A549 treated with Mapracorat at 1 μM for 4 hours (cell line): Measurements from ENCODE around the gene HBG1. TPM values are rescaled to one million over a fixed set of nuclear protein-coding genes. Genes with fewer than 3 reads are reported as not detected.

Experiments used
- total RNA-seq: library from RNA; stranded (reverse); fragments of 200-300 nt; extraction: Qiagen RNA extraction; gene quantifications from 5 replicates; pipeline ENCODE4 v1.2.3, GENCODE V29; 2022

The HBG1 gene
- total RNA-seq = not detected in 5 replicates

GRCh38 chr11:5249807-5250396 is at the start of gene HBG1:
Gene HBG1, minus strand, starts transcription at chr11:5249857. Its CDS starts 53 bp downstream, at chr11:5249804.

GRCh38 chr11:5269715-5270147 is 20.1 kb upstream of the HBG1 start, which contains the start of gene HBE1:
Gene HBE1, minus strand, starts transcription at chr11:5269945. Its CDS starts 55 bp downstream, at chr11:5269890.

GRCh38 chr11:5254646-5255413 is 5.2 kb upstream of the HBG1 start, which contains the start of gene HBG2:
Gene HBG2, minus strand, starts transcription at chr11:5254781. Its CDS starts 53 bp downstream, at chr11:5254728.

GRCh38 chr11:5234381-5234834 is 15.2 kb downstream of the HBG1 start, which contains the start of gene HBD:
Gene HBD, minus strand, starts transcription at chr11:5234483. Its CDS starts 50 bp downstream, at chr11:5234433.

GRCh38 chr11:5226732-5227310 is 22.8 kb downstream of the HBG1 start, which contains the start of gene HBB:
Gene HBB, minus strand, starts transcription at chr11:5227071. Its CDS starts 50 bp downstream, at chr11:5227021.

GRCh38 chr11:5200582-5200981 is 49.1 kb downstream of the HBG1 start, which contains the start of gene OR51V1:
Gene OR51V1, minus strand, starts transcription at chr11:5200682. Its CDS starts 0 bp downstream, at chr11:5200682.

Other genes starting within 250 kb of the HBG1 start
- gene OR52J3, start 203.3 kb downstream of the HBG1 start, total RNA-seq = not detected in 5 replicates
- not detected in 5 replicates for gene OR52E2, start 190.2 kb downstream of the HBG1 start, total RNA-seq
- gene OR52E1, start 180.3 kb downstream of the HBG1 start, total RNA-seq = not detected in 5 replicates
- not detected in 5 replicates for gene OR52A5, start 111.5 kb downstream of the HBG1 start, total RNA-seq
- gene OR52A1, start 95.1 kb downstream of the HBG1 start, total RNA-seq = not detected in 5 replicates
- not detected in 5 replicates for gene OR51V1, start 49.2 kb downstream of the HBG1 start, total RNA-seq
- gene HBB, start 22.8 kb downstream of the HBG1 start, total RNA-seq = not detected in 5 replicates
- gene HBD, start 15.4 kb downstream of the HBG1 start, total RNA-seq = not detected in 5 replicates
- not detected in 5 replicates for gene HBG2, start 4.9 kb upstream of the HBG1 start, total RNA-seq
- gene HBE1, start 20.1 kb upstream of the HBG1 start, total RNA-seq = 0.20 TPM in 1 of 5 replicates, not detected in the others
- gene OR51B4, start 52.1 kb upstream of the HBG1 start, total RNA-seq = not detected in 5 replicates
- not detected in 5 replicates for gene OR51B2, start 74.4 kb upstream of the HBG1 start, total RNA-seq
- 0.13 TPM in 2 of 5 replicates, not detected in the others for gene OR51B5, start 93.7 kb upstream of the HBG1 start, total RNA-seq
- gene OR51B6, start 101.7 kb upstream of the HBG1 start, total RNA-seq = not detected in 5 replicates
- not detected in 5 replicates for gene OR51M1, start 134.0 kb upstream of the HBG1 start, total RNA-seq
- not detected in 5 replicates for gene OR51Q1, start 172.3 kb upstream of the HBG1 start, total RNA-seq
- gene OR51I1, start 191.7 kb upstream of the HBG1 start, total RNA-seq = not detected in 5 replicates
- not detected in 5 replicates for gene OR51I2, start 199.5 kb upstream of the HBG1 start, total RNA-seq
- not detected in 5 replicates for gene OR52D1, start 238.8 kb upstream of the HBG1 start, total RNA-seq